Measurements from ENCODE around the gene SRC.
"Not testable (repeated sequence)": the region's sequence is repeated elsewhere in the genome, so short reads cannot be mapped to it uniquely, and the experiment has no call there.

Gene SRC

GRCh38 chr20:37333848-37334318 is 12.1 kb upstream of the SRC start:
- TF ChIP-seq, protein P1, sequence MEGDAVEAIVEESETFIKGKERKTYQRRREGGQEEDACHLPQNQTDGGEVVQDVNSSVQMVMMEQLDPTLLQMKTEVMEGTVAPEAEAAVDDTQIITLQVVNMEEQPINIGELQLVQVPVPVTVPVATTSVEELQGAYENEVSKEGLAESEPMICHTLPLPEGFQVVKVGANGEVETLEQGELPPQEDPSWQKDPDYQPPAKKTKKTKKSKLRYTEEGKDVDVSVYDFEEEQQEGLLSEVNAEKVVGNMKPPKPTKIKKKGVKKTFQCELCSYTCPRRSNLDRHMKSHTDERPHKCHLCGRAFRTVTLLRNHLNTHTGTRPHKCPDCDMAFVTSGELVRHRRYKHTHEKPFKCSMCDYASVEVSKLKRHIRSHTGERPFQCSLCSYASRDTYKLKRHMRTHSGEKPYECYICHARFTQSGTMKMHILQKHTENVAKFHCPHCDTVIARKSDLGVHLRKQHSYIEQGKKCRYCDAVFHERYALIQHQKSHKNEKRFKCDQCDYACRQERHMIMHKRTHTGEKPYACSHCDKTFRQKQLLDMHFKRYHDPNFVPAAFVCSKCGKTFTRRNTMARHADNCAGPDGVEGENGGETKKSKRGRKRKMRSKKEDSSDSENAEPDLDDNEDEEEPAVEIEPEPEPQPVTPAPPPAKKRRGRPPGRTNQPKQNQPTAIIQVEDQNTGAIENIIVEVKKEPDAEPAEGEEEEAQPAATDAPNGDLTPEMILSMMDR (IDR thresholded peaks at IDR 0.05): no peak
- no peaks in the 10 kb centered on the region for H3K36me3 ChIP-seq
- peaks cover 4 to 12% of the 10 kb centered on the region in 2 experiments for H3K4me1 ChIP-seq (ENCODE audit: control insufficient read depth in 1 of 2, insufficient read depth in 1 of 2, low read depth in 1 of 2, low read length in 1 of 2)
- H3K27ac ChIP-seq: no peak overlapping the region
- no peaks in the 10 kb centered on the region for H3K9me3 ChIP-seq
- peaks cover 24% of the 10 kb centered on the region for H3K27me3 ChIP-seq
- H3K4me3 ChIP-seq (ENCODE audit: low read depth in 1 of 2, low read length in 1 of 2): no peak overlapping the region

- TF ChIP-seq, protein P1 (IDR thresholded peaks at IDR 0.05): no peak
- Histone ChIP-seq H3K9me3 (no peaks in the 10 kb centered on the region), H3K36me3 (no peaks in the 10 kb centered on the region), H3K4me1 (ENCODE audit: control insufficient read depth in 1 of 2, insufficient read depth in 1 of 2, low read depth in 1 of 2, low read length in 1 of 2) (peaks cover 4 to 12% of the 10 kb centered on the region in 2 experiments), H3K27me3 (peaks cover 24% of the 10 kb centered on the region), H3K27ac (no peak overlapping the region), H3K4me3 (ENCODE audit: low read depth in 1 of 2, low read length in 1 of 2) (no peak overlapping the region)
These were observed 11.5 kb upstream of the SRC start for GRCh38 chr20:37334450-37334849.

DNA sequence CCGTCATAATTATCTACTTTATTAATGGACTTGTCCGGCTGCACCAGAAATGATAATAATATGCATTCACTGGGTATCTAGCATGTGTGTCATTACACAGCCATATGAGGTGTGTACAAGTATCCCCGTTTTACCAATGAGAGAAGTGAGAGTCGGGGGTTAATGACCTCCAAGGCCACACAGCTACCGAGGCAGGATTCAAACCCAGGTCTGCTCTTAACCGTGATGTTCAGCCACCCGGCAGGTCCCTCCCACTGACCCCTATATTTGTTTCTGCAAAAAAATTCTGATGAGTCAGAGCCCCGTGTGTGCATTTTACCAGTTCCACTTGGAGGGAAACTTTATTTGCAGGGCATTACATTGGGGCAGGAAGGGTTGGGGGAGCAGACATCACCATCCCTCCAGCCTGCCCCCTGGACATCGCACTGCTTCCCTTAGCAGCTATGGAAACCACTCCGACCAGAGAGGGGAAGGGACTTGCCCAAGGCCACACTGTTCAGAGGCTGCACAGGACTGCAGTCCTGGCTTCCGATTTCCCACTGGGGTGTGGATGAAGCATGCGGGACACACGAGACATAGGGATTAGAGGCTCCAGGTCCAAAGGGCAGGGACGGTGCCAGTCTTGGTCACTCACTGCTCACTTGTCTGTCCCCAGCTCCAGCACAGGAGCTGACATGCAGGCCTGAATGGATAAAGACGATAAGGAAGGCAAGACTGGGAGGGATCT is 10.1 kb upstream of the SRC start:
- H3K27ac ChIP-seq: no peak overlapping the region

GRCh38 chr20:37336369-37337207 is 9.4 kb upstream of the SRC start:
- Histone ChIP-seq H3K27ac (no peak overlapping the region), H3K36me3 (no peaks in the 10 kb centered on the region), H3K9me3 (no peaks in the 10 kb centered on the region), H3K27me3 (peaks cover 24% of the 10 kb centered on the region), H3K4me1 (ENCODE audit: control insufficient read depth in 1 of 2, insufficient read depth in 1 of 2, low read depth in 1 of 2, low read length in 1 of 2) (peaks cover 4 to 12% of the 10 kb centered on the region in 2 experiments), H3K4me3 (ENCODE audit: low read depth in 1 of 2, low read length in 1 of 2) (peak overlapping the region in 1 of 2 experiments; percentile 8)
- TF ChIP-seq, protein P1 (IDR thresholded peaks at IDR 0.05): no peak

More for the DNA sequence above, 10.1 kb upstream of the SRC start:
- TF ChIP-seq, protein P1 (IDR thresholded peaks at IDR 0.05): no peak
- H3K4me1 ChIP-seq (ENCODE audit: control insufficient read depth in 1 of 2, insufficient read depth in 1 of 2, low read depth in 1 of 2, low read length in 1 of 2): peaks cover 4 to 12% of the 10 kb centered on the region in 2 experiments
- H3K4me3 ChIP-seq (ENCODE audit: low read depth in 1 of 2, low read length in 1 of 2): no peak overlapping the region
- H3K36me3 ChIP-seq: no peaks in the 10 kb centered on the region
- peaks cover 24% of the 10 kb centered on the region for H3K27me3 ChIP-seq
- no peaks in the 10 kb centered on the region for H3K9me3 ChIP-seq

DNA sequence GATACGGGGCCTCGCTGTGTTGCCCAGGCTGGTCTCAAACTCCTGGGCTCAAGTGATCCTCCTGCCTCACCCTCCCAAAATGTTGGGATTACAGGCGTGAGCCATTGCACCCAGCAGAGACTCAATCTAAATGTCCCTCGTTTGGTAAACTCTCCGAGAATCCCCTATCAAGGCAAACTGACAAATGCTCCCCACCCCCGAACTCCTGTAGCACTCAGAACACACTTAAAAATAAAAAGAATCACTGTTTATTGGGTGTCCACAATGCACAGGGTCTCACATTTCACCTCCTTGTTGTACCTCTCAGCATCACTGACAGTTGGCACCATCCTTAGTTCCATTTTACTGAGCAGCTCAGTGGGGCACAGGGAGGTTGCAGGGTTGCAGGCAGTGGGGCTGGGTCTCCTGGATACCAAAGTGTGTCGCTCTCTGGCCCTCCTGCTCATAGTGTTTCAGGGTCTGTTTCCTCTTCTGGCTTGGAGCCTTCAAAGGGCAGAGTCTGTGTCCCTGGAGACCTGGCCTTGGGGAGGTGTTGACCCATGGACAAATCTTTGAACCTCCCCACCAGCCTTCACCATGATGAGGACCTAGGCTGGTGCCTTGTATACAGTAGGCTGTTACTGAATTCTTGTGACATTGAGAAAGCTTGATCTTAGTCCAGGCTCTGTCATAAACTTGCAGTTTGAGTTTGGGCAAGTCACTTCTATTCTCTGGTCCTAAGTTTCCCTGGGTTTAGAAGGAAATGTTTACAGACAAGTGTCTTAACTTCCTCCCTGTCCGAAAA is 8.5 kb upstream of the SRC start:
- H3K4me1 ChIP-seq (ENCODE audit: control insufficient read depth in 1 of 2, insufficient read depth in 1 of 2, low read depth in 1 of 2, low read length in 1 of 2): peaks cover 4 to 12% of the 10 kb centered on the region in 2 experiments
- no peaks in the 10 kb centered on the region for H3K9me3 ChIP-seq
- H3K27me3 ChIP-seq: peaks cover 24% of the 10 kb centered on the region
- no peaks in the 10 kb centered on the region for H3K36me3 ChIP-seq
- no peak overlapping the region for H3K27ac ChIP-seq
- H3K4me3 ChIP-seq (ENCODE audit: low read depth in 1 of 2, low read length in 1 of 2): no peak overlapping the region
- TF ChIP-seq, protein P1 (IDR thresholded peaks at IDR 0.05): no peak

DNA sequence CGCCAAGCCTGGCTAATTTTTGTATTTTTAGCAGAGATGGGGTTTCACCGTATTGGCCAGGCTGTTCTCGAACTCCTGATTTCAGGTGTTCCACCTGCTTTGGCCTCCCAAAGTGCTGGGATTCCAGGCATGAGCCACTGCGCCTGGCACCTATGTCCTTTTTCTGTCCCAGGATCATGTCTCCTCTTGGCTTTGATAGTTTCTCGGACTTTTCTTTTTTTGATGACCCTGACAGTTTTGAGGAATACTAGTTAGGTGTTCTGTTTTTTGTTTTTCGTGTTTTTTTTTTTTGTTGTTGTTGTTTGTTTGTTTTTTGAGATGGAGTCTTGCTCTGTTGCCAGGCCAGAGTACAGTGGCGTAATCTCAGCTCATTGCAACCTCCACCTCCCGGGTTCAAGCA is 7.6 kb upstream of the SRC start:
- Histone ChIP-seq H3K27me3 (peaks cover 31% of the 10 kb centered on the region), H3K4me1 (ENCODE audit: control insufficient read depth in 1 of 2, insufficient read depth in 1 of 2, low read depth in 1 of 2, low read length in 1 of 2) (peaks cover 4 to 12% of the 10 kb centered on the region in 2 experiments)
- H3K36me3 ChIP-seq; H3K9me3 ChIP-seq; H3K27ac ChIP-seq; H3K4me3 ChIP-seq (ENCODE audit: low read depth in 1 of 2, low read length in 1 of 2): not testable (repeated sequence)
